Measurements from ENCODE around the gene PLEKHG3.

Gene PLEKHG3

DNA sequence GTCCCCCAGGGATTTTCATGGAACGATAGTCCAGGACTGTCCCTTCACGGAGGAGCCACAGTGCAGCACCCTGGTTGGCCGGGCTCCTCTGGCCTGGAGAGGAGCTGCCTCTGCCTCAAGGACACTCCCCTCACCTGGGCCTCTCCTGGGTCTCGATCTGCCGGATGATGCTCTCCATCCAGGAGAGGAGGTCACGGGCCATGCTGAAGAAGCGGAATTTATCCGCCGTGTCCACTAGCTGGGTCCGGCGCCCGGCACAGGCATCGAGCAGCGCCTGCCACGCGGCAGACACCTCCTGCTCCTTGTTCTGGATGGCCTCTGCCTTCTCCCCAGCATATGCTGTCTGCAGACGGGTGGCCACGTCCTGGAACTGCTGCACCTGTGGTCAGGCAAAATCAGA lies 66.5 kb downstream of the PLEKHG3 start:
- Mint-ChIP-seq H3K4me3 (no peak overlapping the region), H3K4me1 (peaks cover 10% of the 10 kb centered on the region), H3K27ac (no peak overlapping the region), H3K27me3 (ENCODE audit: low read depth) (peaks cover 4% of the 10 kb centered on the region), H3K36me3 (ENCODE audit: low read depth) (peaks cover 4% of the 10 kb centered on the region), H3K9me3 (no peaks in the 10 kb centered on the region)
- TF ChIP-seq, protein P1, sequence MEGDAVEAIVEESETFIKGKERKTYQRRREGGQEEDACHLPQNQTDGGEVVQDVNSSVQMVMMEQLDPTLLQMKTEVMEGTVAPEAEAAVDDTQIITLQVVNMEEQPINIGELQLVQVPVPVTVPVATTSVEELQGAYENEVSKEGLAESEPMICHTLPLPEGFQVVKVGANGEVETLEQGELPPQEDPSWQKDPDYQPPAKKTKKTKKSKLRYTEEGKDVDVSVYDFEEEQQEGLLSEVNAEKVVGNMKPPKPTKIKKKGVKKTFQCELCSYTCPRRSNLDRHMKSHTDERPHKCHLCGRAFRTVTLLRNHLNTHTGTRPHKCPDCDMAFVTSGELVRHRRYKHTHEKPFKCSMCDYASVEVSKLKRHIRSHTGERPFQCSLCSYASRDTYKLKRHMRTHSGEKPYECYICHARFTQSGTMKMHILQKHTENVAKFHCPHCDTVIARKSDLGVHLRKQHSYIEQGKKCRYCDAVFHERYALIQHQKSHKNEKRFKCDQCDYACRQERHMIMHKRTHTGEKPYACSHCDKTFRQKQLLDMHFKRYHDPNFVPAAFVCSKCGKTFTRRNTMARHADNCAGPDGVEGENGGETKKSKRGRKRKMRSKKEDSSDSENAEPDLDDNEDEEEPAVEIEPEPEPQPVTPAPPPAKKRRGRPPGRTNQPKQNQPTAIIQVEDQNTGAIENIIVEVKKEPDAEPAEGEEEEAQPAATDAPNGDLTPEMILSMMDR (IDR thresholded peaks at IDR 0.05; ENCODE audit: unreplicated experiment in 3 of 3) = no peak

DNA sequence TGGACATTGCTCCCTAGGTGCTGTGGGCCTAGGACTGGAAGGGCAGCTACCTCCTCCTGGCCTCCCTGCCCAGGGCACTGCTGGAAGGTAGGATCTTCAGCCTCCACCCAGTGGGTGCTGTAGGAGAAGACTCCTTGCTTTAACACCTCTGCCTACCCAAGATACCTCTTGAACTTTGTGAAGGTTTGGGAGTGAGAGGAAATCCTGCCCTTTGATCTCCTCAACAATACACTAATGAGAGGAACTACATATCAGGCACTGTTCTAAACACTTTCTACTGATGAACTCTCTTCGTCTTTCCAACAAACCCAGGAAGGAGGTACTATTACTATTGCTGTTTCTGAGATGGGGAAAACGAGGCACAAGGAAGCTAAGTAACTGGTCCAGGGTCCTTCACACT lies 66.9 kb downstream of the PLEKHG3 start:
- Mint-ChIP-seq H3K4me1 (peaks cover 10% of the 10 kb centered on the region), H3K27ac (no peak overlapping the region), H3K4me3 (no peak overlapping the region), H3K9me3 (peaks cover 3% of the 10 kb centered on the region), H3K36me3 (ENCODE audit: low read depth) (peaks cover 4% of the 10 kb centered on the region), H3K27me3 (ENCODE audit: low read depth) (peaks cover 4% of the 10 kb centered on the region)
- TF ChIP-seq, protein P1 (IDR thresholded peaks at IDR 0.05; ENCODE audit: unreplicated experiment in 3 of 3) = no peak

- TF ChIP-seq, protein P1 (IDR thresholded peaks at IDR 0.05; ENCODE audit: unreplicated experiment in 3 of 3) = no peak
- Mint-ChIP-seq H3K27me3 (ENCODE audit: low read depth) (peaks cover under 1% of the 10 kb centered on the region), H3K27ac (no peak overlapping the region), H3K4me1 (peaks cover 6% of the 10 kb centered on the region), H3K4me3 (no peak overlapping the region), H3K36me3 (ENCODE audit: low read depth) (peaks cover 4% of the 10 kb centered on the region), H3K9me3 (peaks cover 3% of the 10 kb centered on the region)
Observed at GRCh38 chr14:64772397-64772950, 68.2 kb downstream of the PLEKHG3 start.

DNA sequence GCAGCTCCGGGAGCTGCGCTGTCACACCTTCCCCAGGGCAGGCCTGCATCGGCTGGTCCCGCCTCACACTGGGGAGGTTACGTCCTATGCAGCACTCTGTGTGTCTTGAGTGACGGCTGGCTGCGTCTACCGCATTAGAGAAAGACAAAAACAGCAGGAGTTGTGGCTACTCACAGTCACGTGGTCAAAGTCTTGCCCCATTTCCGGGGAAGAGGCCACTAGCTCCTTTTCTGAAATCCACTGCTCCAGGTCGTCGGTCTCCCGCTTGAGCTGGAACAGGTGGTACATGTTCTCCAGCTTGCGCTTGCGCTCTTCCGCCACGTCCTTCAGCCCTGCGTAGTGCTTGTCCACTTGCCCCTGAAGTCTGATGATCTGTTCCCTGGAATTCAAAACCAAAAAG lies 68.8 kb downstream of the PLEKHG3 start:
- Mint-ChIP-seq H3K9me3 (peaks cover 3% of the 10 kb centered on the region), H3K4me3 (no peak overlapping the region), H3K4me1 (peaks cover 7% of the 10 kb centered on the region), H3K27me3 (ENCODE audit: low read depth) (no peaks in the 10 kb centered on the region), H3K36me3 (ENCODE audit: low read depth) (peaks cover 4% of the 10 kb centered on the region), H3K27ac (no peak overlapping the region)
- TF ChIP-seq, protein P1 (IDR thresholded peaks at IDR 0.05; ENCODE audit: unreplicated experiment in 3 of 3) = no peak

DNA sequence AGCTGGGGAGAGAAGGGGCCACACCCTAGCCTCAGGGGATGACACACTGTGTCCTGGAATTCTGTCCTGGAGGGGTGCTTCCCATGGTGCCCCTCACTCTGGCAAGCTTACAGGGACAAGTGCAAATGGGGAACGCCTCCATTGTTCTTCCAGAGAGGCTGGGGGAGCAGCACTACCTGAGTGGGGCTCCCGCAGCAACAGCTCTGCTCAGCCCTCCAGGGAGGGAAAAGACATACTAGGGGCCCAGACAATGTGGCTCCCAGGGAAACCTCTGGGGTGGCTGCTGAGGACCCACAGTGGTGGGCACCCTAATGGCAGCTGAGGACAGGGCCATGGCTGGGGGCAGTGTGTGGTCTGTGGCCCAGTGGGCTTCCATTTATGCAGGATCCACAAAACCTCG lies 69.4 kb downstream of the PLEKHG3 start:
- TF ChIP-seq, protein P1 (IDR thresholded peaks at IDR 0.05; ENCODE audit: unreplicated experiment in 3 of 3) = no peak
- Mint-ChIP-seq H3K4me3 (no peak overlapping the region), H3K27ac (no peak overlapping the region), H3K4me1 (peaks cover 12% of the 10 kb centered on the region), H3K9me3 (peaks cover 3% of the 10 kb centered on the region), H3K36me3 (ENCODE audit: low read depth) (peaks cover 4% of the 10 kb centered on the region), H3K27me3 (ENCODE audit: low read depth) (peaks cover under 1% of the 10 kb centered on the region)

- TF ChIP-seq, protein P1 (IDR thresholded peaks at IDR 0.05; ENCODE audit: unreplicated experiment in 3 of 3) = no peak
- Mint-ChIP-seq H3K36me3 (ENCODE audit: low read depth) (peaks cover 4% of the 10 kb centered on the region), H3K9me3 (peaks cover 3% of the 10 kb centered on the region), H3K27me3 (ENCODE audit: low read depth) (peaks cover 3% of the 10 kb centered on the region), H3K27ac (no peak overlapping the region), H3K4me1 (peaks cover 12% of the 10 kb centered on the region), H3K4me3 (no peak overlapping the region)
Observed at GRCh38 chr14:64774272-64774671, 70.0 kb downstream of the PLEKHG3 start.

All from nephron (organoid).